ENCODE measurements around the gene CD22.
"Not testable (repeated sequence)": the region's sequence is repeated elsewhere in the genome, so short reads cannot be mapped to it uniquely, and the experiment has no call there.

CD22 gene

DNA sequence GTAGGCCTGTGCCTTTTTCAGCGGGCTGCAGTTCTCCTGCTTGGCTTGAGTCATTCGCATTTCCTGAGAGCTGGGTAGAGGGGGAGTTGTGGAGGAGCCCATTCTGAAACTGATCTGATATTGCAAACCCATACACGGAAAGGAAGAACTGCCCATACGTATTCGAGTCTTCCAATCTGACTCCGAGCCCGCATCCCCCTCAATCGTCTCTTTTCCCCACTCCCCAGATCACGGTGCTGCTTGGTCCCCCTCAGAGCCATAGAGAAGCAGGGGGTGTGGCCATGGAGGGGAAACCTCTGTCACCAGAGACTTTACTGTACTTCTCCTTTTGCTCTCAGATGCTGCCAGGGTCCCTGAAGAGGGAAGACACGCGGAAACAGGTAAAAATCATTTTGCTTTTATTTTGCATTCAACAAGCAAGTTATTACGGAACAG is at the start of gene CD22:
Gene CD22 (plus strand): TSS at position 337 of the 435 bp plus-strand sequence. CDS start 2,854 bp downstream, outside the sequence.
- DNase-seq (ENCODE audit: low read depth), result no peak

- DNase-seq (ENCODE audit: low read depth), result no peak
These were observed 49.6 kb upstream of the CD22 start for GRCh38 chr19:35279374-35279773.

DNA sequence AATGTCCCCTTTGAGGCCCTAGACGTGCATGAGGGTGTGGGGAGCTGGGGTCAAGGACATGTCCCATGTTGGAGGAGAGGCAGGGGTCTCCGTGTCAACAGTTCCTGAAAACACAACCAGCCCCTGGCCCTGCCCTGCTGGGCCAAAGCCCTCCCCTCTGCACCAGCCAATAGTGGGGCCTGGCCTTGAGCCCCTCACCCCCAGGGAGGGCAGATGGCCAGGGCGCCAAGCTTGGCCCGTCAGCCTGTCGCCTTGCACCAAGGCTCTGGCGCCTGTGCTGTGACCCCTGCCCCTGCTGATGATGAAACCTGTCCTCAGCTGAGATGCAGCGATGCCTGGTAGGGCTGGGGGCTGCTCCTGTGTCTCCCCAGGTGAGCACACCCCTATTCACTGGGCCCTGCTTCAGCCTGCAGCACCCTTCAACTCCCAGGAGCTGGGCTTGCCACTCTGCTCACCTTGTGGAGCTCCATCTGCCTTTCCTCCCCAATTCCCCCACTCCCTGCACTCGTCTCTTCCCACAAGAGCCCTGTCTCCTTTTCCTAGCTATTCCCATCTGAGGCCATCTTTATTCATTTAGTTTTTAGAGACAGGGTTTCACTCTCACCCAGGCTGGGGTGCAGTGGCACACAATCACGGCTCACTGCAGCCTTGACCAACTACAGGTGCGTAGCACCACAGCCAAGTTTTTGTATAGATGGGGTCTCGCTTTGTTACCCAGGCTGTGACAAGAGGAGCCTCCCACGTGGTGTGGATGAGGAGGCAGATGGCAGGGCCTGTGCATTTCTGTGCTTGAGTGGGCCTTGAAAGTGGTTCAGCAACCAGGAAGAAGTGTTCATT is 48.8 kb upstream of the CD22 start:
- no peak for DNase-seq (ENCODE audit: low read depth)

DNA sequence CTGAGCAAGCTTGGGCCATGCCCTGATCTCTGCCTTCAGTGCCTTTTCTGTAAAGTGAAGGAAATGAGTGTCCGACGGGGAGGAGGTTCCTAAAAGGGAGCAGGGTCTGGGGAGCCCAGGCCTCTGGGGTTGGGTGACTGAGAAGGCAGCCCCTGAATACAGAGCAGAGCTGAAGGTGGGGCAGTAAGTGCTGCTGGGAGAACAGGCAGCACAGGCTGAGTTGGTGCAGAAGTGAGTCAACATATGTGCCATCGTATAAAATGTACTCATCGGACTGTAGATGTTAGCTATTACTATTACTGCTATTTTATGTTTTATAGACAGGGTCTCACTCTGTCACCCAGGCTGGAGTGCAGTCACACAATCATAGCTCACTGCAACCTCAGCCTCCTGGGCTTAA is 47.7 kb upstream of the CD22 start:
- DNase-seq (ENCODE audit: low read depth), result no peak

GRCh38 chr19:35284153-35285094 is 44.6 kb upstream of the CD22 start:
- no peak for DNase-seq (ENCODE audit: low read depth)

DNA sequence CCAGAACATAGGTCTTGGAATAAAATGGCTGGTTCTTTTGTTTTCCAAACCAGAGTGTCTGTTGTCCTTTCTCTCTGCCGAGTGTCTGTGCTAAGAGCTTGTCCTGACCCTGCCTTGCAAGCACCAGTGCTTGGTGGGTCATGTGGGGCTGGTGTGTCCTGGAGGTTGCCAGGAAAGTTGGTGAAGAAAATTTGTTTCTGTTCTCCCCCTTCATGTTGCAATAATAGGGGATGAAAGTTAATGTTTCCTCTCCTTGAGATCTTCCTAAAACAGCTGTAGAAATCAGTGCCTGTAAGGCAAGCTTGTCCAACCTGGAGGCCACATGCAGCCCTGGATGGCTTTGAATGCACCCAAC is 43.9 kb upstream of the CD22 start:
- DNase-seq (ENCODE audit: low read depth), result no peak

- not testable (repeated sequence) for DNase-seq (ENCODE audit: low read depth)
These were observed 43.5 kb upstream of the CD22 start for GRCh38 chr19:35285465-35285864.

GRCh38 chr19:35286101-35286500 is 42.9 kb upstream of the CD22 start:
- not testable (repeated sequence) for DNase-seq (ENCODE audit: low read depth)

- no peak for DNase-seq (ENCODE audit: low read depth)
These were observed 41.3 kb upstream of the CD22 start for GRCh38 chr19:35287713-35288112.

- DNase-seq (ENCODE audit: low read depth), result no peak
These were observed 40.7 kb upstream of the CD22 start for GRCh38 chr19:35288331-35288730.

DNA sequence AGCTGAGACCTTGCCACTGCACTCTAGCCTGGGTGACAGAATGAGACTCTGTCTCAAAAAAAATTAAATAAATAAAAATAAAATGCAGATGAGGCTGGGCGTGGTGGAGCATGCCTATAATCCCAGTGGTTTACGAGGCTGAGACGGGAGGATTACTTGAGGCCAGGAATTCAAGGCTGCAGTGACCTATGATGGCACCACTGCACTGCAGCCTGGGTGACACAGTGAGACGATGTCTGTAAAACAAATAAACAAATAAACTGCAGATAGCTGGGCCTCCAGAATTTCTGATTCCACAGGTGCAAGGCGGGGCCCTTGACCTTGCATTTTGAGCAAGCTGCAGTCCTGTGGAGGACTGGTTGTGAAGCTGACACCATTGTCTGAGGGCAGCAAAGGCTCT is 40.1 kb upstream of the CD22 start:
- no peak for DNase-seq (ENCODE audit: low read depth)

DNA sequence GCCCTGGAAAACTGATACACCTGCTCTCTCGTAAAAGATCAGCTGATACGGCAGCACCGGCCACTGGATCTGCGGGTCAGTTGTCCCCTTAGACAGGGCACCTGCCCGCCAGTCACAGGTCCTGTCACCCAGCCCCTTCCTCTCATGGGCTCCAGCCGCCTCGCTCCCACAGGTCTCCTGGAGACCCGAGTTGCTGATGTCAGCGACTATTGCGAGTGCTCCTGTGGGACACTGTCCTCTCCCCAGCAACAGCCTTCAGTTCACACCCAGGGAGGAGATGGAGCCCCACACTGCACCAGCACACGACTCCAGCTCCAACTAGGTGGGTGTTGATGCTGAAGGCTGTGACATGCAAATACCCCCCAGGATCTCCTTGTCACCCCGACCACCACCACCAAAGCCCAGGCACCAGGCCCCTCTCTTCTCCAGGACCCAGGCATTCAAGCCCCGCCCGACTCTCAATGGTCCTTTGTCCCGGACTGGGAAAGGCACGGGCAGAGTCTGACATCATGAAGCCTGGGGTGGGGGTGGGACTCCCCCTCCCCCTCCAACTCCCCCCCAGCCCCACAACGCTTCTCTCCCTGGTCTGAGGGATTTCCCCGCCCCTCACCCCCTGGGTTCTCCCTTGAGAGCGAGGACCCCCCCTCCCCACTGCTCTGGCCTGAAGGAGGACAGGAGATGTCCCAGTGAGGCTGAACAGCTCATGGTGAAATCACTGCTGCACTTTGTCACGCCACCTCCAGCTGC is 38.4 kb upstream of the CD22 start:
- no peak for DNase-seq (ENCODE audit: low read depth)

DNA sequence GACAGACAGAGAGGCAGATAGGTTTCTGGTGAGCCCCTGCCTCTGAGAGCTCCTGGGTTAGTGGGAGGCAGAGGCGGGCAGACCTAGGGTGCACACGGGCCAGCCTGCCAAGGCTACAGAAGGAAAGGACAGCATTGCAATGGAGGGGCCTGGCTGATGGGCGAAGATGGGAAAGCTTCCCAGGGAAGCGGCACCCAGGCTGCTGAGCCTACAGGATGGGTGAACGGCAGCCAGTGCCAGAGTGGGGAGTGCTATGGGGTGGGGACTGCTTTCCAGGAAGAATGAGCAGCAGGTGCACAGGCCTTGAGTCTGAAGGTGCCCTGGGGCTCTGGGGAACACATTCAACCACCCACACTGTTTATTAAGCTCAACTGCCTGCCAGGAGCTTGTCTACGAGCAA is 37.7 kb upstream of the CD22 start:
- DNase-seq (ENCODE audit: low read depth), result no peak

DNA sequence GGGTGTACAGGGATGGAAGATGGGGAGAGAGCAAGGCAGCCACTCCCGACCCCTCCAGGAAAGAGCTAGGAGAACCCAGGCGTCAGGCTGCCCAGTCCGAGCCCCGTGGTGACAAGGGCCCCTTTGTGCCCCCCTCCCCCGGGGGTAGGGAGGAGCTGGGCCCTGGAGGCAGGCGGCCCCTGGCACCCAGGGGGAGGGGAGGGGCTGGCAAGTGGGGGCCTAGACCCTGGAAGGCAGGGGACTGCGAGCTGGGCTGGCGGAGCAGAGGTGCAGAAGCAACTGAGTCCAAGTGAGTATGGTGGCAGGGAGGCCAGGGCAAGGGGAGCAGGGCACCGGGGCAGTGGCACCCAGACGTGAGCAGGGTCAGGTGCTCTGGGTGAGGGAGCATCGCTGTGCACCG is 37.1 kb upstream of the CD22 start, which contains the start of gene MAG:
Gene MAG (plus strand): TSS at position 246 of the 400 bp plus-strand sequence. CDS start 3,248 bp downstream, outside the sequence.
- DNase-seq (ENCODE audit: low read depth), result no peak

DNA sequence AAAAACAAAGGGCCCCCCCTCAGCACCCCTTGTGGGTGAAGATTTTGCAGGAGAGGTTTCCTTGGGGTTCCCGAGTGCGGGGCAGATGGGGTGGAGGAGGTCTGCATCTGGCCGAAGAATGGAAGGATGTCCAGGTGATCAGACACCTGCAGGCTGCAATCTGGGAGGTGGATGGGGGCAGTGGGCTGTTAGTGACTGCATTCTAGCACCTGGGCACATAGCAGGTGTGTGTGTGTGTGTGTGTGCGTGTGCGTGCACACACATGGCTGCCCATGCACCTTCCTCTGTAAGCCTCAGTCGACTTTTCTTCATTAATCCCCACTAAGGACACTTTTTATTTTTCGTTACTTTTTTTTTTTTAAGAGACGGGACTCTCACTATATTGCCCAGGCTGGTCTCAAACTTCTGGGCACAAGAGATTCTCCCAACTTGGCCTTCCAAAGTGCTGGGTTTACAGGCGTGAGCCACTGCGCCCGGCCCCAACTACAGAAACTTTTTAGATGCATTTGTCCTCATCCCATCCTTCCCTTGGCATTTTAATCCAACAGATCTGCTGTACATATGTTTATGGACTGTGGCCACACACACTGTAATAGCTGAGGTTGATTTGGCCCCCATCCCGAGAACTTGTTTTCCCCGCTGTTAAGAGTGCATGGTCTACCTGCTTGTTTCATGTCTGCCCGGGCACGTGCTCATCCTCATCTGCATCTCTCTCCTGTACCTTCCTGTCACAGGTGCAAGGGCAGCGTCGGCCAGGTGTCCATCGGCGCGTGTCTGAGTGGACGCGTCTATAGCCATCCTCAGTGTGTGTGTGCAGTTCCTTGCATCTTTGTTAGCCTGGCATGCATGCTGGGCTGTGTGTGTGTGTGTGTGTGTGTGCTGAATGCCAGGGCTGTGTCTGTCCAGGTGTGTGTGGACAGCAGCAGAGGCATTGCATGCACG is 36.3 kb upstream of the CD22 start:
- DNase-seq (ENCODE audit: low read depth), result no peak

DNA sequence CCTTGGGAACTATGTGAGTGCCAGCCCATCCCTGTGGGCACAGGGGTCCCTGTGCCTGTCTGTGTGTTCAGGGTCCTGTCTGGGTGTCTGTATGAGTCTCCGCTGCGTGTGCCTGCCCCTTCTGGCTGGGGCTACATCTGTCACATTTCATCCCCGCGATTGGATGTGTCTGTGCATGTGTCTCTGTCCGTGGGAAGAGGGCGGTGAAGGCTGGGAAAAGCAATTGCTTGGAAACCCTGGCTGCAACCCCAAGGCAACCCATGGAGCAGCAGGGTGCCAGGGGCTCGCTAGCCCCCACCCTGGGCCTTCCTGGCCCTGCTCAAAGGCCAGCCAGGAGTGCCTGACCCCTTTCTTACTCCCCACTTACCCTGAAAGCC is 35.6 kb upstream of the CD22 start:
- DNase-seq (ENCODE audit: low read depth), result no peak

DNA sequence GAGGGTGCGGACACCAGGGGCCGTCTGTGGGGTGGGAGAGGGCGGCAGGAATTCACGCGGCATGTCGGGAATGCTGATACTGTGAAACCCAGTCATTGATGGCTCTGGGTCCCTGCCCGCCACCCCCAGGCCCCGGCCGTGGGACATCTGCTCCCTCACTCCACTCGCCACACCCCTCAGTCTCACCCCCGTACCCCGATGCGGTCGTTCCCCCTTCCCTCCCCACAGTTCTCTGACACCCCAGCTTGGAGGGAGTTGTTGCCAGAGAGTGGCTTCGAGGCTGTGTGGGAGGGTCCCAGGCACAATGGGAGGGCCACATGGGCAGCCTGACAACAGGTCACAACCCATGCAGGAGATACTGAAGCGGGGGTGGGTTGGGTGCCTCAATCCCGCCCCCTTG is 35.2 kb upstream of the CD22 start:
- no peak for DNase-seq (ENCODE audit: low read depth)

- no peak for DNase-seq (ENCODE audit: low read depth)
These were observed 34.7 kb upstream of the CD22 start for GRCh38 chr19:35294328-35294727.

GRCh38 chr19:35294859-35295791 is 33.9 kb upstream of the CD22 start:
- DNase-seq (ENCODE audit: low read depth), result no peak

All from stimulated activated CD4-positive, alpha-beta T cell treated with anti-CD3 and anti-CD28 coated beads, Interleukin-2, amount 100 ng/mL, for 4 hours (primary cell).